Lung (tissue), 12 donors: Measurements from ENCODE around the gene PLSCR1. TPM values are rescaled to one million over a fixed set of nuclear protein-coding genes. Genes with fewer than 3 reads are reported as not detected.
"Not testable (repeated sequence)": the region's sequence is repeated elsewhere in the genome, so short reads cannot be mapped to it uniquely, and the experiment has no call there.

Experiments used
- ATAC-seq: fragments of 200-7000 bp; cut with Tn5 transposase; one replicate; pipeline ENCODE4 v1.9.1; 2020; ENCODE audit warnings: moderate number of reproducible peaks; ENCODE audit not compliant: insufficient read depth, low FRiP score
- DNase-seq, 3 donors: peaks; one replicate each; pipeline ENCODE4 v3.0.0-alpha.2; 2013 to 2017
- H3K27ac ChIP-seq, 2 donors: one replicate each; pipeline ENCODE4 v1.5.1; 2013; ENCODE audit warnings: mild to moderate bottlenecking in 2 of 2, moderate library complexity in 2 of 2, control low read depth in 1 of 2, inconsistent platforms in 1 of 2, low read depth in 1 of 2, low read length in 1 of 2
- H3K27me3 ChIP-seq, 3 donors: one replicate each; pipeline ENCODE4 v1.5.1; 2013; ENCODE audit warnings: low read length in 2 of 3; ENCODE audit not compliant: control insufficient read depth in 3 of 3, insufficient read depth in 3 of 3
- H3K36me3 ChIP-seq, 4 donors: one replicate each; pipeline ENCODE4 v1.5.1; 2013; ENCODE audit warnings: low read length in 4 of 4, mild to moderate bottlenecking in 1 of 4, moderate library complexity in 1 of 4; ENCODE audit not compliant: control insufficient read depth in 4 of 4, insufficient read depth in 4 of 4
- H3K4me1 ChIP-seq, 5 donors: one replicate each; pipeline ENCODE4 v1.5.1; 2013; ENCODE audit warnings: low read length in 5 of 5, mild to moderate bottlenecking in 2 of 5, moderate library complexity in 1 of 5; ENCODE audit not compliant: control insufficient read depth in 5 of 5, insufficient read depth in 5 of 5
- H3K4me3 ChIP-seq: one replicate; pipeline ENCODE4 v1.5.1; 2013; ENCODE audit warnings: mild to moderate bottlenecking, control low read depth, moderate library complexity
- H3K9ac ChIP-seq, 2 donors: one replicate each; pipeline ENCODE4 v1.5.1; 2013; ENCODE audit warnings: low read length in 2 of 2, control low read depth in 1 of 2; ENCODE audit not compliant: insufficient read depth in 1 of 2
- H3K9me3 ChIP-seq, 4 donors: one replicate each; pipeline ENCODE4 v1.5.1; 2013; ENCODE audit warnings: low read length in 3 of 4, mild to moderate bottlenecking in 1 of 4, moderate library complexity in 1 of 4; ENCODE audit not compliant: control insufficient read depth in 4 of 4, insufficient read depth in 3 of 4
- CTCF ChIP-seq: IDR thresholded peaks from 2 replicates; pipeline ENCODE4 v1.5.1; 2012; ENCODE audit warnings: mild to moderate bottlenecking; ENCODE audit errors: control extremely low read depth, extremely low read depth
- WGBS, 2 donors: extraction: QIAGEN DNeasy Blood & Tissue Kit; methylation state at CpG; one replicate each; pipeline ENCODE4 v1.1.7; 2013; 5-methylcytosine and 5-hydroxymethylcytosine counted together
- polyA plus RNA-seq, 2 donors: library from polyadenylated mRNA; stranded (reverse); fragments of 200-250 nt; gene quantifications; one replicate each; pipeline ENCODE4 v1.2.1, GENCODE V29; 2013
- total RNA-seq, 2 donors: library from RNA; depleted of rRNA in 1 of 2; stranded (reverse); fragments of >200 nt in 1 of 2; gene quantifications; one replicate each; pipeline ENCODE4 v1.2.1, GENCODE V29; 2014 to 2021
- donor health status: control.
- donor health status: control.
- donor health status: Bipolar disorder and iron deficiency.
- donor health status: healthy.
- donor health status: DM: yes; HTN: yes; CAD: no.

The PLSCR1 gene
- total and polyA plus RNA-seq, 4 donors = 38.6 to 211 (median 108) TPM

GRCh38 chr3:146498002-146498736 is 46.2 kb downstream of the PLSCR1 start:
- ATAC-seq = no peak
- Histone ChIP-seq H3K27me3 (no peaks in the 10 kb centered on the region), H3K36me3 (no peaks in the 10 kb centered on the region), H3K27ac (no peak overlapping the region), H3K9me3 (peaks cover 0 to 1% (median 0%) of the 10 kb centered on the region in 4 donors), H3K4me1 (no peaks in the 10 kb centered on the region), H3K4me3 (no peak overlapping the region), H3K9ac (no peak overlapping the region)
- 66 to 85% methylated on average over 13 of the region's 13 CpGs for WGBS, 2 donors
- no peak for TF ChIP-seq CTCF
- no peak for DNase-seq

GRCh38 chr3:146497145-146497843 is 47.1 kb downstream of the PLSCR1 start:
- H3K36me3 ChIP-seq, H3K9me3 ChIP-seq, DNase-seq, H3K4me1 ChIP-seq, H3K27ac ChIP-seq, ATAC-seq, H3K27me3 ChIP-seq, H3K4me3 ChIP-seq, H3K9ac ChIP-seq: not testable (repeated sequence)
- WGBS, 2 donors = 91 to 97% methylated on average over 27 to 28 of the region's 28 CpGs

GRCh38 chr3:146496726-146497125 is 47.7 kb downstream of the PLSCR1 start:
- H3K36me3 ChIP-seq = no peaks in the 10 kb centered on the region
- H3K4me3 ChIP-seq = no peak overlapping the region
- H3K9ac ChIP-seq = no peak overlapping the region
- ATAC-seq = no peak
- TF ChIP-seq CTCF = no peak
- WGBS, 2 donors = 0 to 73% methylated on average over 1 of the region's 1 CpG
- H3K4me1 ChIP-seq = no peaks in the 10 kb centered on the region
- no peak overlapping the region for H3K27ac ChIP-seq
- H3K27me3 ChIP-seq = no peaks in the 10 kb centered on the region
- DNase-seq = no peak
- H3K9me3 ChIP-seq = peaks cover 0 to 3% (median 0%) of the 10 kb centered on the region in 4 donors

GRCh38 chr3:146496251-146496650 is 48.2 kb downstream of the PLSCR1 start:
- H3K9ac ChIP-seq = no peak overlapping the region
- H3K4me3 ChIP-seq = no peak overlapping the region
- ATAC-seq (no peak), DNase-seq (no peak)
- no peaks in the 10 kb centered on the region for H3K4me1 ChIP-seq
- peaks cover 0 to 3% (median 0%) of the 10 kb centered on the region in 4 donors for H3K9me3 ChIP-seq
- H3K27ac ChIP-seq = no peak overlapping the region
- H3K27me3 ChIP-seq = no peaks in the 10 kb centered on the region
- WGBS, 2 donors = 0 to 99% methylated on average over 1 of the region's 1 CpG
- TF ChIP-seq CTCF = no peak
- no peaks in the 10 kb centered on the region for H3K36me3 ChIP-seq
